Measurements from ENCODE around the gene TCF7.

GRCh38 chr5:134073404-134073803, 41.1 kb upstream of the TCF7 start:
- TF ChIP-seq CTCF (IDR thresholded peaks at IDR 0.05; ENCODE audit: insufficient read depth, low read length, poor library complexity, severe bottlenecking) (no peak), EZH2phosphoT487 (conservative IDR thresholded peaks at IDR 0.05; ENCODE audit: low read length) (no peak)

Data from SU-DHL-6 (cell line).